BLaER1 treated with 17β-estradiol and CSF1 and Interleukin-3, amounts not matched to agents 10 nM and 100 nM (cell line): ENCODE measurements around the gene C1QTNF2.

Source experiments
- H3K27ac ChIP-seq, 11 experiments: shearing (Covaris generic); formaldehyde crosslinking; 2 replicates each; pipeline ENCODE4 v1.8.1; 2022
- H3K27me3 ChIP-seq, 11 experiments: shearing (Covaris generic); formaldehyde crosslinking; 2 replicates each; pipeline ENCODE4 v1.8.1; 2022
- H3K36me3 ChIP-seq, 11 experiments: shearing (Covaris generic); formaldehyde crosslinking; 2 replicates each; pipeline ENCODE4 v1.8.1; 2022
- H3K4me1 ChIP-seq, 10 experiments: shearing (Covaris generic); formaldehyde crosslinking; 2 replicates each; pipeline ENCODE4 v1.8.1; 2022
- H3K4me2 ChIP-seq, 11 experiments: shearing (Covaris generic); formaldehyde crosslinking; 2 replicates each; pipeline ENCODE4 v1.8.1; 2022
- H3K4me3 ChIP-seq, 10 experiments: shearing (Covaris generic); formaldehyde crosslinking; 2 replicates each; pipeline ENCODE4 v1.8.1; 2022
- H3K9ac ChIP-seq, 11 experiments: shearing (Covaris generic); formaldehyde crosslinking; 2 replicates each; pipeline ENCODE4 v1.8.1; 2022
- H3K9me3 ChIP-seq, 11 experiments: shearing (Covaris generic); formaldehyde crosslinking; replicated peaks in 1 of 11; 2 replicates each; pipeline ENCODE4 v1.8.1; 2022
- H4K20me1 ChIP-seq, 11 experiments: shearing (Covaris generic); formaldehyde crosslinking; 2 replicates each; pipeline ENCODE4 v1.8.1; 2022
- Cebpa-rat ChIP-seq, 11 experiments: shearing (Covaris generic); IDR thresholded peaks; 2 replicates each; pipeline ENCODE4 v1.8.1; 2022

C1QTNF2 gene

GRCh38 chr5:160363660-160364395, 6.6 kb downstream of the C1QTNF2 start:
- Histone ChIP-seq H3K36me3 (no peaks in the 10 kb centered on the region), H3K4me3 (no peak overlapping the region), H3K4me2 (no peak overlapping the region), H4K20me1 (no peaks in the 10 kb centered on the region), H3K27ac (no peak overlapping the region), H3K27me3 (peaks cover 0 to 6% (median 3%) of the 10 kb centered on the region in 11 experiments; a peak in 10 of 22 replicates), H3K9ac (no peak overlapping the region), H3K4me1 (no peaks in the 10 kb centered on the region), H3K9me3 (peaks cover 0 to 4% (median 0%) of the 10 kb centered on the region in 11 experiments; a peak in 1 of 22 replicates)
- no peak for TF ChIP-seq Cebpa-rat (IDR thresholded peaks at IDR 0.05)

GRCh38 chr5:160363211-160363610, 7.2 kb downstream of the C1QTNF2 start:
- no peaks in the 10 kb centered on the region for H3K9me3 ChIP-seq
- H3K9ac ChIP-seq = no peak overlapping the region
- no peaks in the 10 kb centered on the region for H3K4me1 ChIP-seq
- H3K4me2 ChIP-seq = no peak overlapping the region
- TF ChIP-seq Cebpa-rat (IDR thresholded peaks at IDR 0.05) = no peak
- H3K36me3 ChIP-seq = no peaks in the 10 kb centered on the region
- H3K4me3 ChIP-seq = no peak overlapping the region
- H3K27ac ChIP-seq = no peak overlapping the region
- no peaks in the 10 kb centered on the region for H3K27me3 ChIP-seq
- H4K20me1 ChIP-seq = no peaks in the 10 kb centered on the region

- H3K27me3 ChIP-seq = no peaks in the 10 kb centered on the region
- no peaks in the 10 kb centered on the region for H3K9me3 ChIP-seq
- no peak overlapping the region for H3K4me2 ChIP-seq
- H3K27ac ChIP-seq = no peak overlapping the region
- no peak overlapping the region for H3K4me3 ChIP-seq
- TF ChIP-seq Cebpa-rat (IDR thresholded peaks at IDR 0.05) = no peak
- no peaks in the 10 kb centered on the region for H3K36me3 ChIP-seq
- no peaks in the 10 kb centered on the region for H3K4me1 ChIP-seq
- H4K20me1 ChIP-seq = no peaks in the 10 kb centered on the region
- no peak overlapping the region for H3K9ac ChIP-seq
These were observed 8.7 kb downstream of the C1QTNF2 start for GRCh38 chr5:160361624-160362228.

- H3K27ac ChIP-seq = no peak overlapping the region
- no peak for TF ChIP-seq Cebpa-rat (IDR thresholded peaks at IDR 0.05)
- H3K4me3 ChIP-seq = no peak overlapping the region
- no peaks in the 10 kb centered on the region for H3K36me3 ChIP-seq
- no peaks in the 10 kb centered on the region for H3K4me1 ChIP-seq
- no peak overlapping the region for H3K4me2 ChIP-seq
- H3K9me3 ChIP-seq = no peaks in the 10 kb centered on the region
- H3K27me3 ChIP-seq = no peaks in the 10 kb centered on the region
- no peaks in the 10 kb centered on the region for H4K20me1 ChIP-seq
- H3K9ac ChIP-seq = no peak overlapping the region
These were observed 10.1 kb downstream of the C1QTNF2 start for GRCh38 chr5:160360310-160360709.

- H3K27ac ChIP-seq = no peak overlapping the region
- H3K4me3 ChIP-seq = no peak overlapping the region
- no peaks in the 10 kb centered on the region for H4K20me1 ChIP-seq
- H3K4me2 ChIP-seq = no peak overlapping the region
- no peak for TF ChIP-seq Cebpa-rat (IDR thresholded peaks at IDR 0.05)
- H3K9ac ChIP-seq = no peak overlapping the region
- H3K27me3 ChIP-seq = no peaks in the 10 kb centered on the region
- no peaks in the 10 kb centered on the region for H3K9me3 ChIP-seq
- H3K36me3 ChIP-seq = no peaks in the 10 kb centered on the region
- no peaks in the 10 kb centered on the region for H3K4me1 ChIP-seq
These were observed 10.6 kb downstream of the C1QTNF2 start for GRCh38 chr5:160359816-160360215.

- no peak overlapping the region for H3K27ac ChIP-seq
- no peak for TF ChIP-seq Cebpa-rat (IDR thresholded peaks at IDR 0.05)
- H3K9ac ChIP-seq = no peak overlapping the region
- H3K4me2 ChIP-seq = no peak overlapping the region
- H4K20me1 ChIP-seq = no peaks in the 10 kb centered on the region
- H3K27me3 ChIP-seq = no peaks in the 10 kb centered on the region
- no peaks in the 10 kb centered on the region for H3K9me3 ChIP-seq
- no peak overlapping the region for H3K4me3 ChIP-seq
- H3K4me1 ChIP-seq = no peaks in the 10 kb centered on the region
- H3K36me3 ChIP-seq = no peaks in the 10 kb centered on the region
These were observed 11.2 kb downstream of the C1QTNF2 start for GRCh38 chr5:160359242-160359641.

GRCh38 chr5:160357861-160358411, 12.5 kb downstream of the C1QTNF2 start:
- Histone ChIP-seq H3K27me3 (no peaks in the 10 kb centered on the region), H3K4me2 (no peak overlapping the region; a peak in 1 of 22 replicates), H4K20me1 (no peaks in the 10 kb centered on the region), H3K4me1 (no peaks in the 10 kb centered on the region), H3K27ac (no peak overlapping the region), H3K36me3 (no peaks in the 10 kb centered on the region), H3K4me3 (no peak overlapping the region), H3K9me3 (no peaks in the 10 kb centered on the region), H3K9ac (no peak overlapping the region)
- no peak for TF ChIP-seq Cebpa-rat (IDR thresholded peaks at IDR 0.05)

GRCh38 chr5:160357394-160357793, 13.0 kb downstream of the C1QTNF2 start:
- TF ChIP-seq Cebpa-rat (IDR thresholded peaks at IDR 0.05) = no peak
- H3K4me1 ChIP-seq = peaks cover 0 to 2% (median 0%) of the 10 kb centered on the region in 10 experiments; a peak in 1 of 20 replicates
- H3K4me2 ChIP-seq = no peak overlapping the region
- no peaks in the 10 kb centered on the region for H3K9me3 ChIP-seq
- H3K27ac ChIP-seq = no peak overlapping the region
- H4K20me1 ChIP-seq = no peaks in the 10 kb centered on the region
- no peak overlapping the region for H3K9ac ChIP-seq
- no peaks in the 10 kb centered on the region for H3K27me3 ChIP-seq
- H3K4me3 ChIP-seq = no peak overlapping the region
- H3K36me3 ChIP-seq = no peaks in the 10 kb centered on the region

- H3K36me3 ChIP-seq = no peaks in the 10 kb centered on the region
- H3K27ac ChIP-seq = no peak overlapping the region
- no peak for TF ChIP-seq Cebpa-rat (IDR thresholded peaks at IDR 0.05)
- no peak overlapping the region for H3K4me3 ChIP-seq
- no peaks in the 10 kb centered on the region for H3K9me3 ChIP-seq
- H3K9ac ChIP-seq = no peak overlapping the region
- no peak overlapping the region for H3K4me2 ChIP-seq
- H4K20me1 ChIP-seq = no peaks in the 10 kb centered on the region
- H3K27me3 ChIP-seq = no peaks in the 10 kb centered on the region
- H3K4me1 ChIP-seq = peaks cover 0 to 7% (median 0%) of the 10 kb centered on the region in 10 experiments; a peak in 2 of 20 replicates
These were observed 13.7 kb downstream of the C1QTNF2 start for GRCh38 chr5:160356550-160357347.
